ENCODE data around the gene SLC8A2. TPM values are rescaled to one million over a fixed set of nuclear protein-coding genes. Genes with fewer than 3 reads are reported as not detected.
"Not testable (repeated sequence)": the region's sequence is repeated elsewhere in the genome, so short reads cannot be mapped to it uniquely, and the experiment has no call there.

The SLC8A2 gene
- total and polyA plus RNA-seq, 2 of the 4 experiments (the other 2 are of a cell fraction): 0.05 TPM; not detected in 1

GRCh38 chr19:47387623-47388022 lies 84.1 kb downstream of the SLC8A2 start:
- H3K4ac ChIP-seq (ENCODE audit: low read depth, low read length); H2BK15ac ChIP-seq (ENCODE audit: low read depth, low read length); intact Hi-C loops (cut with micrococcal nuclease): not testable (repeated sequence)

GRCh38 chr19:47386582-47386981 lies 85.1 kb downstream of the SLC8A2 start:
- H2AK9ac ChIP-seq (replicated peaks; ENCODE audit: low read depth, low read length, poor library complexity); H4K20me1 ChIP-seq (ENCODE audit: insufficient read depth, low read length); H3K9me3 ChIP-seq (ENCODE audit: control insufficient read depth, insufficient read depth, low read length); H2AK5ac ChIP-seq (ENCODE audit: low read depth, low read length); H2BK20ac ChIP-seq (ENCODE audit: low read depth, low read length); H3K18ac ChIP-seq (ENCODE audit: low read depth, low read length); H2BK120ac ChIP-seq (ENCODE audit: low read depth, low read length); H3K9ac ChIP-seq (ENCODE audit: low read depth, low read length); H3K27ac ChIP-seq (ENCODE audit: insufficient read depth, low read length); H3K4ac ChIP-seq (ENCODE audit: low read depth, low read length); H2AFZ ChIP-seq (replicated peaks; ENCODE audit: low read length, poor library complexity); H3K4me2 ChIP-seq (ENCODE audit: low read depth, low read length); H4K5ac ChIP-seq (ENCODE audit: low read depth, low read length); H3K56ac ChIP-seq (ENCODE audit: extremely low read depth, insufficient read depth, low read length); H2BK15ac ChIP-seq (ENCODE audit: low read depth, low read length); H3K14ac ChIP-seq (replicated peaks; ENCODE audit: low read depth, low read length); ATAC-seq (ENCODE audit: low read depth); DNase-seq; POLR2A ChIA-PET (ENCODE audit: unreplicated experiment); H3K27me3 ChIP-seq (ENCODE audit: control insufficient read depth, insufficient read depth, low read length); intact Hi-C loops (cut with micrococcal nuclease); H3K4me1 ChIP-seq (ENCODE audit: control insufficient read depth, insufficient read depth, low read length); H4K91ac ChIP-seq (ENCODE audit: insufficient read depth, low read depth, low read length); H3K36me3 ChIP-seq (ENCODE audit: control insufficient read depth, insufficient read depth, low read length); BruUV-seq (replicated peaks); H3K9me1 ChIP-seq (ENCODE audit: insufficient read depth, low read length); H3K4me3 ChIP-seq (ENCODE audit: insufficient read depth, low read depth, low read length); H3K79me1 ChIP-seq (ENCODE audit: low read depth in 1 of 2, low read length in 2 of 2); H3K23ac ChIP-seq (ENCODE audit: low read depth, low read length); H4K8ac ChIP-seq (ENCODE audit: low read depth in 2 of 2, low read length in 2 of 2); H2BK5ac ChIP-seq (ENCODE audit: low read depth, low read length, poor library complexity, severe bottlenecking); dilution Hi-C loops (cut with HindIII; ENCODE audit: low sequenced_read_pairs, unreplicated experiment): not testable (repeated sequence)
- CTCF ChIA-PET: interaction anchor here (0.7 kb wide), 1 partner anchor 81 kb away, joined by 3 read pairs; no protein-coding TSS in a partner anchor
- 83% methylated on average over 2 of the region's 12 CpGs; no CpG with 5 or more reads in 1 of the 2 experiments for WGBS, 2 experiments (ENCODE audit: extremely low coverage in 2 of 2, insufficient read length in 1 of 2)
- in situ Hi-C loops (cut with MboI; ENCODE audit: low sequenced_read_pairs): loop anchor here (5.0 kb wide), 1 partner anchor 89 kb away; no protein-coding TSS in a partner anchor

More at GRCh38 chr19:47387623-47388022, 84.1 kb downstream of the SLC8A2 start:
- H3K9ac ChIP-seq (ENCODE audit: low read depth, low read length); H3K79me1 ChIP-seq (ENCODE audit: low read depth in 1 of 2, low read length in 2 of 2); H3K56ac ChIP-seq (ENCODE audit: extremely low read depth, insufficient read depth, low read length); H3K18ac ChIP-seq (ENCODE audit: low read depth, low read length); H4K8ac ChIP-seq (ENCODE audit: low read depth in 2 of 2, low read length in 2 of 2); H3K27ac ChIP-seq (ENCODE audit: insufficient read depth, low read length); H2BK5ac ChIP-seq (ENCODE audit: low read depth, low read length, poor library complexity, severe bottlenecking); H3K9me3 ChIP-seq (ENCODE audit: control insufficient read depth, insufficient read depth, low read length); DNase-seq; POLR2A ChIA-PET (ENCODE audit: unreplicated experiment); H2AK5ac ChIP-seq (ENCODE audit: low read depth, low read length); H3K23ac ChIP-seq (ENCODE audit: low read depth, low read length); H3K36me3 ChIP-seq (ENCODE audit: control insufficient read depth, insufficient read depth, low read length); H3K4me2 ChIP-seq (ENCODE audit: low read depth, low read length); H3K27me3 ChIP-seq (ENCODE audit: control insufficient read depth, insufficient read depth, low read length); H2AK9ac ChIP-seq (replicated peaks; ENCODE audit: low read depth, low read length, poor library complexity); H3K14ac ChIP-seq (replicated peaks; ENCODE audit: low read depth, low read length); H2BK20ac ChIP-seq (ENCODE audit: low read depth, low read length); H2BK120ac ChIP-seq (ENCODE audit: low read depth, low read length); BruUV-seq (replicated peaks); ATAC-seq (ENCODE audit: low read depth); H3K4me1 ChIP-seq (ENCODE audit: control insufficient read depth, insufficient read depth, low read length); dilution Hi-C loops (cut with HindIII; ENCODE audit: low sequenced_read_pairs, unreplicated experiment); H4K5ac ChIP-seq (ENCODE audit: low read depth, low read length); H3K9me1 ChIP-seq (ENCODE audit: insufficient read depth, low read length); H3K4me3 ChIP-seq (ENCODE audit: insufficient read depth, low read depth, low read length); H4K91ac ChIP-seq (ENCODE audit: insufficient read depth, low read depth, low read length); H2AFZ ChIP-seq (replicated peaks; ENCODE audit: low read length, poor library complexity); CTCF ChIA-PET; H4K20me1 ChIP-seq (ENCODE audit: insufficient read depth, low read length): not testable (repeated sequence)
- WGBS, 2 experiments (ENCODE audit: extremely low coverage in 2 of 2, insufficient read length in 1 of 2): no CpG with 5 or more reads among the region's 3 CpGs
- in situ Hi-C loops (cut with MboI; ENCODE audit: low sequenced_read_pairs): loop anchor here (5.0 kb wide), 1 partner anchor 90 kb away; no protein-coding TSS in a partner anchor

All from IMR-90 (cell line).